Cardiac muscle cell (in vitro differentiated cells and primary cell): ENCODE data around the gene SERPINA5. TPM values are rescaled to one million over a fixed set of nuclear protein-coding genes. Genes with fewer than 3 reads are reported as not detected.

ENCODE experiments used
- DNase-seq, 2 donors: peaks; one replicate each; pipeline versions ENCODE4 v3.0.0 to v3.0.0-alpha.2; 2010 to 2017; ENCODE audit warnings: low read depth in 1 of 2, low spot score in 1 of 2
- H3K27ac ChIP-seq: fragments of 200-600 bp; sonication (generic); 2 replicates; pipeline ENCODE4 v1.5.1; 2016
- H3K27me3 ChIP-seq: fragments of 200-600 bp; sonication (generic); 2 replicates; pipeline ENCODE4 v1.6.0; 2016; ENCODE audit warnings: control low read depth
- H3K36me3 ChIP-seq: fragments of 200-600 bp; sonication (generic); 2 replicates; pipeline ENCODE4 v1.5.1; 2016; ENCODE audit warnings: control low read depth
- H3K4me1 ChIP-seq: fragments of 200-600 bp; sonication (generic); 2 replicates; pipeline ENCODE4 v1.8.1; 2017; ENCODE audit warnings: low read depth, mild to moderate bottlenecking, mixed run types
- H3K4me3 ChIP-seq: fragments of 200-600 bp; sonication (generic); 2 replicates; pipeline ENCODE4 v1.5.1; 2016; ENCODE audit warnings: mild to moderate bottlenecking
- H3K9me3 ChIP-seq: fragments of 200-600 bp; sonication (generic); 2 replicates; pipeline ENCODE4 v1.5.1; 2017; ENCODE audit warnings: low read depth, mild to moderate bottlenecking, control low read depth
- CTCF ChIP-seq: IDR thresholded peaks from 2 replicates; pipeline ENCODE4 v1.5.1; 2012; ENCODE audit warnings: low read depth, mild to moderate bottlenecking, low read length
- polyA plus RNA-seq: library from polyadenylated mRNA; unstranded; fragments of >200 nt; fragmentation: Nextera tagmentation; extraction: Ambion mirVana; gene quantifications from 2 replicates; pipeline ENCODE4 v1.2.1, GENCODE V29; 2016
- total RNA-seq: library from RNA; depleted of rRNA; stranded (reverse); fragments of >200 nt; gene quantifications from 2 replicates; pipeline ENCODE4 v1.2.3, GENCODE V29; 2016

SERPINA5 gene
- total and polyA plus RNA-seq, 2 experiments from 2014 or later = not detected

- H3K27ac ChIP-seq = no peak overlapping the region
- TF ChIP-seq CTCF = no peak
- H3K36me3 ChIP-seq = no peaks in the 10 kb centered on the region
- H3K4me3 ChIP-seq = no peak overlapping the region
- no peaks in the 10 kb centered on the region for H3K27me3 ChIP-seq
- no peaks in the 10 kb centered on the region for H3K9me3 ChIP-seq
- no peaks in the 10 kb centered on the region for H3K4me1 ChIP-seq
- no peak for DNase-seq
These were observed 60.4 kb downstream of the SERPINA5 start for GRCh38 chr14:94641632-94641955.

Other genes starting within 250 kb of the SERPINA5 start
- gene SERPINA2, start 214.7 kb upstream of the SERPINA5 start, total RNA-seq = not detected in 2 replicates
- gene SERPINA2, start 214.7 kb upstream of the SERPINA5 start, polyA plus RNA-seq = not detected in 2 replicates
- 0.69 TPM in 1 of 2 replicates, not detected in the other for gene SERPINA1, start 192.8 kb upstream of the SERPINA5 start, total RNA-seq
- 2.6 TPM in 1 of 2 replicates, not detected in the other for gene SERPINA1, start 192.8 kb upstream of the SERPINA5 start, polyA plus RNA-seq
- gene SERPINA11, start 128.6 kb upstream of the SERPINA5 start, total RNA-seq = not detected in 2 replicates
- not detected in 2 replicates for gene SERPINA11, start 128.6 kb upstream of the SERPINA5 start, polyA plus RNA-seq
- gene SERPINA9, start 105.2 kb upstream of the SERPINA5 start, total RNA-seq = not detected in 2 replicates
- not detected in 2 replicates for gene SERPINA9, start 105.2 kb upstream of the SERPINA5 start, polyA plus RNA-seq
- not detected in 2 replicates for gene SERPINA12, start 72.0 kb upstream of the SERPINA5 start, total RNA-seq
- gene SERPINA12, start 72.0 kb upstream of the SERPINA5 start, polyA plus RNA-seq = not detected in 2 replicates
- gene SERPINA4, start 20.0 kb upstream of the SERPINA5 start, total RNA-seq = not detected in 2 replicates
- not detected in 2 replicates for gene SERPINA4, start 20.0 kb upstream of the SERPINA5 start, polyA plus RNA-seq
- gene SERPINA3, start 31.0 kb downstream of the SERPINA5 start, total RNA-seq = not detected in 2 replicates
- 0.31 TPM in 1 of 2 replicates, not detected in the other for gene SERPINA3, start 31.0 kb downstream of the SERPINA5 start, polyA plus RNA-seq
- 1.2 and 1.3 TPM in 2 replicates for gene GSC, start 188.7 kb downstream of the SERPINA5 start, total RNA-seq
- 0.24 TPM in 1 of 2 replicates, not detected in the other for gene GSC, start 188.7 kb downstream of the SERPINA5 start, polyA plus RNA-seq